ENCODE data around the gene OR2D3.

Gene OR2D3

GRCh38 chr11:6894097-6894496 lies 26.7 kb upstream of the OR2D3 start:
- H3K9ac ChIP-seq (ENCODE audit: low read length) = no peak overlapping the region
- no peaks in the 10 kb centered on the region for H3K27me3 ChIP-seq (ENCODE audit: low read length)
- H3K27ac ChIP-seq (ENCODE audit: low read depth, low read length) = no peak overlapping the region
- TF ChIP-seq EZH2phosphoT487 (conservative IDR thresholded peaks at IDR 0.05; ENCODE audit: low read length) = no peak
- no peak for TF ChIP-seq CTCF (IDR thresholded peaks at IDR 0.05; ENCODE audit: insufficient read depth, low read length, poor library complexity, severe bottlenecking)
- no peak overlapping the region for H3K4me3 ChIP-seq (ENCODE audit: insufficient read depth, low read length, poor library complexity, severe bottlenecking)
- no peaks in the 10 kb centered on the region for H3K36me3 ChIP-seq (ENCODE audit: low read length)
- no peaks in the 10 kb centered on the region for H4K20me1 ChIP-seq (ENCODE audit: low read depth, low read length)
- no peaks in the 10 kb centered on the region for H3K9me2 ChIP-seq (replicated peaks; ENCODE audit: insufficient read depth, low read length)
- H2AFZ ChIP-seq (ENCODE audit: low read depth, low read length, severe bottlenecking) = no peak overlapping the region
- H3K9me3 ChIP-seq (ENCODE audit: insufficient read depth, low read length) = no peaks in the 10 kb centered on the region
- no peaks in the 10 kb centered on the region for H3F3A ChIP-seq (ENCODE audit: insufficient read depth)
- H3K4me2 ChIP-seq (ENCODE audit: low read depth, low read length, poor library complexity, severe bottlenecking) = no peak overlapping the region
- H3K79me2 ChIP-seq (ENCODE audit: insufficient read depth, low read length) = no peaks in the 10 kb centered on the region

GRCh38 chr11:6895010-6895409 lies 25.8 kb upstream of the OR2D3 start:
- Histone ChIP-seq H3K9ac (ENCODE audit: low read length) (no peak overlapping the region), H4K20me1 (ENCODE audit: low read depth, low read length) (no peaks in the 10 kb centered on the region), H3K36me3 (ENCODE audit: low read length) (no peaks in the 10 kb centered on the region), H3K9me3 (ENCODE audit: insufficient read depth, low read length) (no peaks in the 10 kb centered on the region), H3K4me3 (ENCODE audit: insufficient read depth, low read length, poor library complexity, severe bottlenecking) (no peak overlapping the region), H3K27me3 (ENCODE audit: low read length) (no peaks in the 10 kb centered on the region), H3K79me2 (ENCODE audit: insufficient read depth, low read length) (no peaks in the 10 kb centered on the region), H2AFZ (ENCODE audit: low read depth, low read length, severe bottlenecking) (no peak overlapping the region), H3K9me2 (replicated peaks; ENCODE audit: insufficient read depth, low read length) (no peaks in the 10 kb centered on the region), H3F3A (ENCODE audit: insufficient read depth) (no peaks in the 10 kb centered on the region), H3K27ac (ENCODE audit: low read depth, low read length) (no peak overlapping the region), H3K4me2 (ENCODE audit: low read depth, low read length, poor library complexity, severe bottlenecking) (no peak overlapping the region)
- TF ChIP-seq CTCF (IDR thresholded peaks at IDR 0.05; ENCODE audit: insufficient read depth, low read length, poor library complexity, severe bottlenecking) (no peak), EZH2phosphoT487 (conservative IDR thresholded peaks at IDR 0.05; ENCODE audit: low read length) (no peak)

GRCh38 chr11:6898911-6899310 lies 21.9 kb upstream of the OR2D3 start:
- Histone ChIP-seq H3K4me2 (ENCODE audit: low read depth, low read length, poor library complexity, severe bottlenecking) (no peak overlapping the region), H3K9me2 (replicated peaks; ENCODE audit: insufficient read depth, low read length) (no peaks in the 10 kb centered on the region)

More at GRCh38 chr11:6898911-6899310, 21.9 kb upstream of the OR2D3 start:
- Histone ChIP-seq H3K27me3 (ENCODE audit: low read length) (no peaks in the 10 kb centered on the region), H3K9ac (ENCODE audit: low read length) (no peak overlapping the region), H3K36me3 (ENCODE audit: low read length) (no peaks in the 10 kb centered on the region), H2AFZ (ENCODE audit: low read depth, low read length, severe bottlenecking) (no peak overlapping the region), H3K79me2 (ENCODE audit: insufficient read depth, low read length) (no peaks in the 10 kb centered on the region), H3K9me3 (ENCODE audit: insufficient read depth, low read length) (no peaks in the 10 kb centered on the region), H3K27ac (ENCODE audit: low read depth, low read length) (no peak overlapping the region), H3F3A (ENCODE audit: insufficient read depth) (no peaks in the 10 kb centered on the region), H3K4me3 (ENCODE audit: insufficient read depth, low read length, poor library complexity, severe bottlenecking) (no peak overlapping the region), H4K20me1 (ENCODE audit: low read depth, low read length) (no peaks in the 10 kb centered on the region)
- TF ChIP-seq CTCF (IDR thresholded peaks at IDR 0.05; ENCODE audit: insufficient read depth, low read length, poor library complexity, severe bottlenecking) (no peak), EZH2phosphoT487 (conservative IDR thresholded peaks at IDR 0.05; ENCODE audit: low read length) (no peak)

Data from SU-DHL-6 (cell line).